Inflammatory macrophage treated with lipopolysaccharide for 4 hours (primary cell): ENCODE data around the gene OIP5.
"Not testable (repeated sequence)": the region's sequence is repeated elsewhere in the genome, so short reads cannot be mapped to it uniquely, and the experiment has no call there.

Experiments used
- DNase-seq: peaks from one replicate; pipeline ENCODE4 v3.0.0-alpha.2; 2020

The OIP5 gene

GRCh38 chr15:41332194-41333025, at the start of gene OIP5, which contains the start of gene NUSAP1:
Gene OIP5, minus strand, starts transcription at chr15:41332591. Its CDS starts 30 bp downstream, at chr15:41332561.
Gene NUSAP1, plus strand, starts transcription at chr15:41332881. Its CDS starts 77 bp downstream, at chr15:41332958.
- peak; percentile 100 for DNase-seq

DNA sequence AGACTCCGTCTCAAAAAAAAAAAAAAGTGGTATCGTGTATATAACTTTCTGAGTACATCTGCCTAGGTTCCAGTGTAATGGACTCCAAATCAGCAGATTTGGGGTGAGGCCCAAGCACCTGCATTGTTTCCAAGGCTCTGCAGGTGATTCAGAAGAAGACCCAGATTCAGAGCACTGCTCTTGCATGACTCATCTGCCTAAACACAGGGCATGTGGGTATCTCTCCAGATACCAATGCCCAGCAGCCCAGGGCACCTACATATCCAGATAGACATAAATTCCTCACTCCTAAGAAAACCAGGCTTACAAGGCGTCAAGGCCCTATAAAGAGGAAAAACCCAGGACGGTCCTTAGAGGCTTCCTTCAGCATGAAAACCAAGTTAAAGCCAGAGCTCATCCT, 45.6 kb upstream of the OIP5 start:
- no peak for DNase-seq

DNA sequence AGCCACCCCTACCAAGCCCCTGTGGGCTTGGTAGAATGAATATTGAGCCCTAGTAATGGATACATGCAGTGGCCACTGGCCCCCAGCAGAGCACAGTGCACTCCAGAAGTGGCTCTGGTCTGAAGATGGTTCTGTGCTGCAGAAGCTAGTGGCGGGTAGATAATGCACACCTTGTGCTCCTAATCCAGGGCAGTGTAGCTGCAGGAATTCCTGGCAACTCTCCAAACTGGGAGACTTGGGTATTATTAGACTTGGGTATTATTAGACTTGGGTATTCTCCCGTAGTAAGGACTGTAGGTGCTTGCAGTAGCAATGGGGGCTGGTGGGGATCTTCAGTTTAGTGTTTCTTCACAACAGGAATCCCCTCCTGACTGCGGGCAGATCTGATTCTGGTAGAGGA, 35.0 kb upstream of the OIP5 start:
- no peak for DNase-seq

DNA sequence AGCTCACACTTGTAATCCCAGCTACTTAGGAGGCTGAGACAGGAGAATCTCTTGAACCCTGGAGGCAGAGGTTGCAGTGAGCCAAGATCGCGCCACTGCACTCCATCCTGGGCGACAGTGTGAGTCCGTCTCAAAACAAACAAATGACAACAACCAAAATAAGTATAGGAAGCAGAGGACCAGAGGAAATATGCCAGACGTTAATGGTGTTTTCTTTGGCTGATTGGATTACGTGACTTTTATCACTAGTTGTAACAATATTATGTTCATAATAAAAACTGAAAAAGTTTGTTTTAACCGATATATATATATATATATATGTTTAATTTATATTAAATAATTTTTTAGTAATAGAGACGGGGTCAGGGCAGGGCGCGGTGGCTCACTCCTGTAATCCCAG, 22.0 kb upstream of the OIP5 start:
- DNase-seq = no peak

GRCh38 chr15:41350057-41350717, 17.8 kb upstream of the OIP5 start:
- no peak for DNase-seq

DNA sequence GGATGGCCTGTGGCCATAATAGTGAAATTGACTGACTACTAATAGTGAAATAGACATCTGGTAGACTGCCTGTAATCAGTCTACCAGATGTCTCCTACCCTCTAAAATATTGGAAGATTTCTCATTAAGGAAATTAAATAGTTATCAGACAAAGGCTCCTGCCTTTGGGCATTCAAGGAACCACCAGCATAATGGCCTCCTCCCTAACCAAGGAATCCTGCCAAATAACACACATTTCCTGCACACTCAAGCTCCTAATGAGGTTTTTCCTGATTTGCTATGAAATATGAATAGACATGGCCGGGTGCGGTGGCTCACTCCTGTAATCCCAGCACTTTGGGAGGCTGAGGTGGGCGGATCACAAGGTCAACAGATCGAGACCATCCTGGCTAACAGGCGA, 14.8 kb upstream of the OIP5 start:
- DNase-seq = no peak

DNA sequence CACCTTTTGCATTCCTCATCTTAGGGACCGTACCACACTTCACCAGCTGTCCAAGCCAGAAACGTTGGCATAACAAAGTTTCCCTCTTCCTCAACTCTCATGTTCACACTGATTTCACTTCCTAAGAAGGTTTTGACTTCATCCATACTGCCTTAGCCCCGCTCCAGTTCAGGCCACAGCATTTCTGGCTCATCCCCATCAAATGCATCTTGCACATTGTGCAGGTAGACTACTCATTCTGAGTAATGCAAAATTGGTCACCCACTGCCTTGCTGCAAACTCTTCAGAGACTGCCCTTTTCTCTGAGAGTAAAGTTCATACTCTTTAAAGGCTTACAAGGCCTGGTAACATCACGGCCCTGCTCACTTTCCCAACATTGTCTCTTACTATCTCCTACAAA, 9.1 kb upstream of the OIP5 start:
- DNase-seq = no peak

- no peak for DNase-seq
Measured at GRCh38 chr15:41340189-41340695, 7.9 kb upstream of the OIP5 start.

DNA sequence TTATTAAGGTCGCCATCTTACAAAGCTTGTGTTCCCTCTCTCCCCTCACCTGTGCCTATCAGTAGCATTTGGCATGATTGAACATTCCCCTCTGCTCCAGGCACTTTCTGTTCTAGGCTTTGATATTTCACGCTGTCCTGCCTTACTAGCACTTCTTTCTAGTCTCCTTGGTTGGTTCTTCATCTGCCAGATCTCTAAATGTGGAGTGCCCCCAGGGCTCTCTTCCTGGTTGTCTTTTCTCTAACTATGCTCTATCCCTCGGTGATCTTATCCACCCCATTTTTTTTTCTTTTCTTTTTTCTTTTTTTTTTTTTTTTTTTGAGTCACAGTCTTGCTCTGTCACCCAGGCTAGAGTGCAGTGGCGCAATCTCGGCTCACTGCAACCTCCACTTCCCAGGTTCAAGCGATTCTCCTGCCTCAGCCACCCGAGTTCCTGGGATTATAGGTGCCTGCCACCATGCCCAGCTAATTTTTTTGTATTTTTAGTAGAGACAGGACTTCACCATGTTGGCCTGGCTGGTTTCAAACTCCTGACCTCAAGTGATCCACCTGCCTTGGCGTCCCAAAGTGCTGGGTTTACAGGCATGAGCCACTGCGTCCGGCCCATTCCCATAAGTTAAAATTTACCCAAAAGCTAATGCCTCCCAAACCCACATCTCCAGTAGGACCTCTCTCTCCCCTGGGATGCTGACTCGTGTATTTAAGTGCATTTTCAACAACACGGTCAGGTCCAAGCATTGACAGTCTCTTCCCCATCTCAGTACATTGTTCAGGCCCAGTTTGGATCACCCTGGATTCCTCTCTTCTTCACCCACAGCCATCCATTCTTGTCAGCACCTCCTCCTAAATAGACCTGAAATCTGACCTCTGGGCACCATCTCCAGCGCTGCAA, 5.5 kb upstream of the OIP5 start:
- no peak for DNase-seq

- no peak for DNase-seq
Measured at GRCh38 chr15:41337047-41337446, 4.7 kb upstream of the OIP5 start.

GRCh38 chr15:41336549-41336948, 4.2 kb upstream of the OIP5 start:
- DNase-seq = no peak

- DNase-seq = no peak
Measured at GRCh38 chr15:41334293-41335120, 2.1 kb upstream of the OIP5 start.

GRCh38 chr15:41333026-41333562, 703 bp upstream of the OIP5 start:
- DNase-seq = peak; percentile 59

- no peak for DNase-seq
Measured at GRCh38 chr15:41331833-41332193, 578 bp downstream of the OIP5 start.

GRCh38 chr15:41331281-41331680, 1.1 kb downstream of the OIP5 start:
- DNase-seq = no peak

- peak; percentile 3 for DNase-seq
Measured at GRCh38 chr15:41323611-41324010, 8.8 kb downstream of the OIP5 start.

DNA sequence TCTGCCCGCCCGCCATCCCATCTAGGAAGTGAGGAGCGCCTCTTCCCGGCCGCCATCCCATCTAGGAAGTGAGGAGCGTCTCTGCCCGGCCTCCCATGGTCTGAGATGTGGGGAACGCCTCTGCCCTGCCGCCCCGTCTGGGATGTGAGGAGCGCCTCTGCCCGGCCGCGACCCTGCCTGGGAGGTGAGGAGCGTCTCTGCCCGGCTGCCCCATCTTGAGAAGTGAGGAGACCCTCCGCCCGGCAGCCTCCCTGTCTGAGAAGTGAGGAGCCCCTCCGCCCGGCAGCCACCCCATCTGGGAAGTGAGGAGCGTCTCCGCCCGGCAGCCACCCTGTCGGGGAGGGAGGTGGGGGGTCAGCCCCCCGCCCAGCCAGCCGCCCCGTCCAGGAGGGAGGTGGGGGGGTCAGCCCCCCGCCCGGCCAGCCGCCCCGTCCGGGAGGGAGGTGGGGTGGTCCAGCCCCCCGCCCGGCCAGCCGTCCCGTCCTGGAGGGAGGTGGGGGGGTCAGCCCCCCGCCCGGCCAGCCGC, 11.5 kb downstream of the OIP5 start:
- not testable (repeated sequence) for DNase-seq

GRCh38 chr15:41309226-41309905, 23.0 kb downstream of the OIP5 start:
- DNase-seq = no peak

DNA sequence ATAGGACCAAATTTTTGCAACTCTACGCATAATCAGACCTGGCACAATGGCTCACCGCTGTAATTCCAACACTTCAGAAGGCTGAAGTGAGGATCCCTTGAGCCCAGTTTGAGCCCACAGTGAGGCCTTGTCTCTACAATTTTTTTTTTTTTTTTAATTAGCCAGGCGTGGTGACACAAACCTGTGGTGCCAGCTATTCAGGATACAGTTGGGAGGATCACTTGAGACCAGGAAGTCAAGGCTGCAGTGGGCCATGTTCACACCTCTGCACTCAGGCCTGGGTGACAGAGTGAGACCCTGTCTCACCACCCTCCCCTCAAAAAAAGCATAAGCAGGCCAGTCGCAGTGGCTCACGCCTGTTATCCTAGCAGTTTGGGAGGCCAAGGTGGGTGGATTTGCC, 24.7 kb downstream of the OIP5 start:
- no peak for DNase-seq

- DNase-seq = no peak
Measured at GRCh38 chr15:41304149-41304770, 28.1 kb downstream of the OIP5 start.

DNA sequence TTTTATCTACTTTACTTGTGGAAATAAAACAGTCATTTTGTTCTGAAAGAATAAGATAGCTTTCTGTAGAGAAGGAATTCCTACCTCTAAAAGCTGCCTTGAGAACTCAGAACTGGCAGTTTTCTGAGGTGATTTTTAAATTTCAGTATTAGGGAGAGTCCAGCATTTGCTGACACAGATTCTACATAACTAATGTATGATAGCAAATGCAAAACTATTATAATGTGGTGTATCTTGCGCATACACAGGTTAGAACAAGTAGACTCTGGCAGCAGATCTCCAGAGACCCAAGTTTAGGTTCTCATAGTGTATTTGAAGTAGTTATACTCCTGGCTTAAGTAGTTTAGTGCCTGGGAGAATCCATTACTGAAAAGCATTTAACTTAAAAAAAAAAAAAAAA, 30.8 kb downstream of the OIP5 start:
- DNase-seq = no peak
